Measurements from ENCODE around the gene NUDT13. TPM values are rescaled to one million over a fixed set of nuclear protein-coding genes. Genes with fewer than 3 reads are reported as not detected.

NUDT13 gene
- total and polyA plus RNA-seq, 9 of the 15 experiments (the other 6 are each of a cell fraction or from before 2014, with no cell fraction given): 4.7 to 11.1 (median 5.6) TPM

DNA sequence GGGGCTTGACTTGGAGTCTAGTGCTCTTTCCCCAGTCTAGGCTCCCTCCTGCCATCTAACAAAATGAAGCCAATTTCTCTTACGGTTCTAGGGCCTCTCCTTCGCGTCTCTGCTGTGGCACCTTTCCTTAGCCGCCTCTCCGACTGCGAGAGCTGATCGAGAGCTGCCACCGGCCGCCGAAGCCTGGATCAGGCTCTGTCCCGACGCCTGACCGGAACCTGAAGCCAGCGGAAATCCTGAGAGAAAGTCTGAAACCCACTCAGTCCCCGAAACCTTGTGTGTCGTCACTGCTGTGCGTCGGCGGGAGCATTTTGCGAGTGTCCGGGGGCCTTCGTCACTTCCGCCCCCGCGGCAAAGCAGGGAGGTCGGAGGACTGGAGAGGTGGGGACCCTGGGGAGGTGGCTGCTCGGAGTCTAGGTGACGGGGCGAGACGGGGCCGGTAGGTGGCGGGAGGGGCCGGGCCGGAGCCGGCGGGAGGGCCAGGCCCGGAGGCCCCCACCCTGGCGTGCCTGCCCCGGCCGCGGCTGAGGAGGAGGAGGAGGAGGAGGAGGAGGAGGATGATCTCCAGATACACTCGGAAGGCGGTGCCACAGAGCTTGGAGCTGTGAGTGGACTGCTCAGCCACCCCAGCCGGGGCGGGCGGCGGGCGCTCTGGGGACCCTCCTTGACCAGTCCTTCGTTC is 57.7 kb downstream of the NUDT13 start, which contains the start of the genes ECD and FAM149B1:
Gene ECD, minus strand, starts transcription at position 226 of the 682 bp plus-strand sequence. CDS start 4,071 bp downstream, outside the sequence.
Gene FAM149B1, plus strand, starts transcription at position 337 of the 682 bp plus-strand sequence. Its CDS starts 221 bp downstream, at position 558.
- ChIA-PET CTCF (ENCODE audit: low intra/inter-chr PET ratio) (no interaction called here), POLR2A (interaction anchor here (0.6 to 1.6 kb wide), 14 partner anchors 12 to 330 kb away, joined by 3 to 8 read pairs (median 4); partner anchors contain the start of genes NUDT13 and P4HA1)
- WGBS (ENCODE audit: insufficient coverage, low coverage, missing lambda C conversion rate): under 1% methylated on average over 46 of the region's 49 CpGs
- peak within 1 kb of the TSS; percentile 95 to 98 for H3K9ac ChIP-seq (ENCODE audit: insufficient read depth in 1 of 2, low read depth in 2 of 2, low read length in 2 of 2)
- DNase-seq (ENCODE audit: extremely low read depth in 1 of 4, low spot score in 3 of 4) (peak; percentile 97 to 99 (median 97)), ATAC-seq (peak; percentile 99), FAIRE-seq (peak; percentile 91)
- H4K20me1 ChIP-seq (replicated peaks; ENCODE audit: control insufficient read depth, insufficient read depth, low read length): no peaks in the 10 kb centered on the region
- H3K36me3 ChIP-seq (ENCODE audit: control insufficient read depth, insufficient read depth, low read length): peaks cover 20% of the 10 kb centered on the region; the same call in 2 of the 3 replicates
- no peaks in the 10 kb centered on the region for H3K27me3 ChIP-seq (ENCODE audit: control insufficient read depth in 2 of 2, insufficient read depth in 2 of 2, low read length in 2 of 2)
- in situ Hi-C loops (cut with MboI): no loop called here
- H3K4me1 ChIP-seq (replicated peaks in 1 of 2; ENCODE audit: control insufficient read depth in 2 of 2, insufficient read depth in 2 of 2, low read length in 2 of 2): peaks cover 3 to 4% of the 10 kb centered on the region in 2 experiments; a peak in 2 of 5 replicates
- no peaks in the 10 kb centered on the region for H3K9me3 ChIP-seq (replicated peaks; ENCODE audit: control insufficient read depth, insufficient read depth, low read depth, low read length)
- no TSS peak for BruUV-seq (replicated peaks)
- H3K9me1 ChIP-seq (ENCODE audit: control insufficient read depth, insufficient read depth, low read length): no peaks in the 10 kb centered on the region
- peak within 1 kb of the TSS; percentile 99 for H3K4me2 ChIP-seq (ENCODE audit: insufficient read depth, low read length)
- H2AFZ ChIP-seq (ENCODE audit: low read depth, low read length): peak within 1 kb of the TSS; percentile 97
- peak within 1 kb of the TSS; percentile 67 for H3K4me3 ChIP-seq
- H3K27ac ChIP-seq (ENCODE audit: extremely low read depth, low read depth, low read length): peak within 1 kb of the TSS; percentile 88
- H3K79me2 ChIP-seq (ENCODE audit: control insufficient read depth, insufficient read depth, low read length): peaks cover 52% of the 10 kb centered on the region
- intact Hi-C loops (cut with micrococcal nuclease): loop anchor here (2.0 to 5.0 kb wide), 4 partner anchors 49 to 85 kb away; partner anchors contain the start of genes MRPS16, NUDT13 and P4HA1
- TF ChIP-seq PRPF4 (IDR thresholded peaks at IDR 0.05; ENCODE audit: insufficient read depth, low read depth, low read length, poor library complexity, severe bottlenecking): no peak
- TF ChIP-seq ZNF316 (IDR thresholded peaks at IDR 0.05): 0 out of 2 replicates have a peak, but pooled peaks have one; percentile 1
- peak; percentile 100 for TF ChIP-seq GABPA (tag; conservative IDR thresholded peaks at IDR 0.05; ENCODE audit: low read depth)
- TF ChIP-seq, protein P1, sequence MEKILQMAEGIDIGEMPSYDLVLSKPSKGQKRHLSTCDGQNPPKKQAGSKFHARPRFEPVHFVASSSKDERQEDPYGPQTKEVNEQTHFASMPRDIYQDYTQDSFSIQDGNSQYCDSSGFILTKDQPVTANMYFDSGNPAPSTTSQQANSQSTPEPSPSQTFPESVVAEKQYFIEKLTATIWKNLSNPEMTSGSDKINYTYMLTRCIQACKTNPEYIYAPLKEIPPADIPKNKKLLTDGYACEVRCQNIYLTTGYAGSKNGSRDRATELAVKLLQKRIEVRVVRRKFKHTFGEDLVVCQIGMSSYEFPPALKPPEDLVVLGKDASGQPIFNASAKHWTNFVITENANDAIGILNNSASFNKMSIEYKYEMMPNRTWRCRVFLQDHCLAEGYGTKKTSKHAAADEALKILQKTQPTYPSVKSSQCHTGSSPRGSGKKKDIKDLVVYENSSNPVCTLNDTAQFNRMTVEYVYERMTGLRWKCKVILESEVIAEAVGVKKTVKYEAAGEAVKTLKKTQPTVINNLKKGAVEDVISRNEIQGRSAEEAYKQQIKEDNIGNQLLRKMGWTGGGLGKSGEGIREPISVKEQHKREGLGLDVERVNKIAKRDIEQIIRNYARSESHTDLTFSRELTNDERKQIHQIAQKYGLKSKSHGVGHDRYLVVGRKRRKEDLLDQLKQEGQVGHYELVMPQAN (IDR thresholded peaks at IDR 0.05; ENCODE audit: borderline replicate concordance): peak; percentile 77
- no peak for TF ChIP-seq HDGF (IDR thresholded peaks at IDR 0.05)
- no peak for TF ChIP-seq ZNF347 (CRISPR knock-in tag; IDR thresholded peaks at IDR 0.05; ENCODE audit: low read depth)
- TF ChIP-seq CC2D1A (IDR thresholded peaks at IDR 0.05): peak; percentile 73
- 0 out of 2 replicates have a peak, but pooled peaks have one; percentile 5 for TF ChIP-seq ZNF253 (CRISPR knock-in tag; conservative IDR thresholded peaks at IDR 0.05)
- TF ChIP-seq, protein P2, sequence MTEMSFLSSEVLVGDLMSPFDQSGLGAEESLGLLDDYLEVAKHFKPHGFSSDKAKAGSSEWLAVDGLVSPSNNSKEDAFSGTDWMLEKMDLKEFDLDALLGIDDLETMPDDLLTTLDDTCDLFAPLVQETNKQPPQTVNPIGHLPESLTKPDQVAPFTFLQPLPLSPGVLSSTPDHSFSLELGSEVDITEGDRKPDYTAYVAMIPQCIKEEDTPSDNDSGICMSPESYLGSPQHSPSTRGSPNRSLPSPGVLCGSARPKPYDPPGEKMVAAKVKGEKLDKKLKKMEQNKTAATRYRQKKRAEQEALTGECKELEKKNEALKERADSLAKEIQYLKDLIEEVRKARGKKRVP (CRISPR knock-in tag; IDR thresholded peaks at IDR 0.05): no peak
- TF ChIP-seq LARP7 (IDR thresholded peaks at IDR 0.05): no peak
- TF ChIP-seq LEF1 (IDR thresholded peaks at IDR 0.05): no peak
- TF ChIP-seq SMARCE1 (IDR thresholded peaks at IDR 0.05): peak; percentile 37; the same call in 1 of the 2 replicates
- peak; percentile 94 for TF ChIP-seq RBBP5 (IDR thresholded peaks at IDR 0.05; ENCODE audit: borderline replicate concordance, insufficient read depth, low read length, poor library complexity, severe bottlenecking)
- TF ChIP-seq, protein P3, sequence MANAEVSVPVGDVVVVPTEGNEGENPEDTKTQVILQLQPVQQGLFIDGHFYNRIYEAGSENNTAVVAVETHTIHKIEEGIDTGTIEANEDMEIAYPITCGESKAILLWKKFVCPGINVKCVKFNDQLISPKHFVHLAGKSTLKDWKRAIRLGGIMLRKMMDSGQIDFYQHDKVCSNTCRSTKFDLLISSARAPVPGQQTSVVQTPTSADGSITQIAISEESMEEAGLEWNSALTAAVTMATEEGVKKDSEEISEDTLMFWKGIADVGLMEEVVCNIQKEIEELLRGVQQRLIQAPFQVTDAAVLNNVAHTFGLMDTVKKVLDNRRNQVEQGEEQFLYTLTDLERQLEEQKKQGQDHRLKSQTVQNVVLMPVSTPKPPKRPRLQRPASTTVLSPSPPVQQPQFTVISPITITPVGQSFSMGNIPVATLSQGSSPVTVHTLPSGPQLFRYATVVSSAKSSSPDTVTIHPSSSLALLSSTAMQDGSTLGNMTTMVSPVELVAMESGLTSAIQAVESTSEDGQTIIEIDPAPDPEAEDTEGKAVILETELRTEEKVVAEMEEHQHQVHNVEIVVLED (CRISPR knock-in tag; IDR thresholded peaks at IDR 0.05): no peak
- no peak for TF ChIP-seq MTA2 (IDR thresholded peaks at IDR 0.05; ENCODE audit: low read depth)
- TF ChIP-seq, protein P4, sequence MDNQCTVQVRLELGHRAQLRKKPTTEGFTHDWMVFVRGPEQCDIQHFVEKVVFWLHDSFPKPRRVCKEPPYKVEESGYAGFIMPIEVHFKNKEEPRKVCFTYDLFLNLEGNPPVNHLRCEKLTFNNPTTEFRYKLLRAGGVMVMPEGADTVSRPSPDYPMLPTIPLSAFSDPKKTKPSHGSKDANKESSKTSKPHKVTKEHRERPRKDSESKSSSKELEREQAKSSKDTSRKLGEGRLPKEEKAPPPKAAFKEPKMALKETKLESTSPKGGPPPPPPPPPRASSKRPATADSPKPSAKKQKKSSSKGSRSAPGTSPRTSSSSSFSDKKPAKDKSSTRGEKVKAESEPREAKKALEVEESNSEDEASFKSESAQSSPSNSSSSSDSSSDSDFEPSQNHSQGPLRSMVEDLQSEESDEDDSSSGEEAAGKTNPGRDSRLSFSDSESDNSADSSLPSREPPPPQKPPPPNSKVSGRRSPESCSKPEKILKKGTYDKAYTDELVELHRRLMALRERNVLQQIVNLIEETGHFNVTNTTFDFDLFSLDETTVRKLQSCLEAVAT (IDR thresholded peaks at IDR 0.05): peak; percentile 68 to 87; a peak in 3 of 4 replicates
- TF ChIP-seq ZNF143 (CRISPR knock-in tag; IDR thresholded peaks at IDR 0.05): no peak

Measured in K562 (cell line).